PFSK-1 (cell line): Measurements from ENCODE around the gene GSTM5.

Source experiments
- POLR2AphosphoS5 ChIP-seq: IDR thresholded peaks from 2 replicates; pipeline ENCODE4 v1.6.1; 2012; ENCODE audit warnings: low read depth, mild to moderate bottlenecking, control low read depth, low read length, moderate library complexity
- SIN3A ChIP-seq: IDR thresholded peaks from 2 replicates; pipeline ENCODE4 v1.6.1; 2012; ENCODE audit warnings: mild to moderate bottlenecking, low read length, moderate library complexity, borderline replicate concordance; ENCODE audit not compliant: insufficient read depth
- TAF1 ChIP-seq: IDR thresholded peaks from 2 replicates; pipeline ENCODE4 v1.6.1; 2012; ENCODE audit warnings: low read length, control low read depth, borderline replicate concordance; ENCODE audit not compliant: insufficient read depth

DNA sequence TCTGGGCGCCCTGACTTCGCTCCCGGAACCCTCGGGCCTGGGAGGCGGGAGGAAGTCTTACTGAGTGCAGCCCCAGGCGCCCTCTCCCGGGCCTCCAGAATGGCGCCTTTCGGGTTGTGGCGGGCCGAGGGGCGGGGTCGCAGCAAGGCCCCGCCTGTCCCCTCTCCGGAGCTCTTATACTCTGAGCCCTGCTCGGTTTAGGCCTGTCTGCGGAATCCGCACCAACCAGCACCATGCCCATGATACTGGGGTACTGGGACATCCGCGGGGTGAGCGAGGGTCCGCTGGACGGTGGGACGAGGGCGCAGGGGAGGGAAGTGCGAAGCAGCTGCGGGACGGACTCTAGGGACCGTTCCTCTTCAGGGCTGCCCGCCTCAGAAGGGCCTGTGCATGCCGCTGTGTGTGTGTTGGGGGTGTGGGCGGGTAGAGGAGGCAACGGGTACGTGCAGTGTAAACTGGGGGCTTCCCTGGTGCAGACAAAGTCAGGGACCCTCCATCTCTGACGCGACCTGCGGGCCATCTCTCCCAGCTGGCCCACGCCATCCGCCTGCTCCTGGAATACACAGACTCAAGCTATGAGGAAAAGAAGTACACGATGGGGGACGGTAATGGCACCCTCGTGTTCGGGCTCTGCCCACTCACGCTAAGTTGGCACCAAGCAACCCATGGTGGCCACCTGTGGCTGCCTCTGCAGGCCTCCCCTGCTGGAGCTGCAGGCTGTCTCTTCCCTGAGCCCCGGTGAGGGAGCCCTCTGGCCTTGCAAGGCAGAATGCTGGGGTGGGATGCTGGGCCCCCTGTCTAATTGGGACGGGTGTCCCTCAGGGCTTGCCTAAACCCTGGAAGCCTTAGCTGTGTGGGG is 24.2 kb upstream of the GSTM5 start, which contains the start of gene GSTM1:
- TF ChIP-seq SIN3A (no peak), POLR2AphosphoS5 (no peak), TAF1 (no peak)
